HepG2 (cell line): ENCODE data around the gene CLMP. TPM values are rescaled to one million over a fixed set of nuclear protein-coding genes. Genes with fewer than 3 reads are reported as not detected.

Source experiments
- ATAC-seq: fragments of 200-7000 bp; cut with Tn5 transposase; 3 replicates; pipeline ENCODE4 v1.9.1; 2020; ENCODE audit warnings: mild to moderate bottlenecking, moderate library complexity
- BruUV-seq: library from RNA; stranded (reverse); fragments of 400-500 nt; replicated peaks from 2 replicates; lab custom pipeline; 2021; lab: Mats Ljungman, UMichigan
- CTCF ChIA-PET: fragments of 300-600 bp; formaldehyde crosslinking; extraction: SDS; loops from one replicate; lab custom pipeline; 2021; ENCODE audit warnings: low total read pairs, inconsistent platforms, low intra/inter-chr PET ratio; lab: Yijun Ruan, JAX
- POLR2A ChIA-PET: fragments of 350-600 bp; sonication (Branson Sonifier 250); formaldehyde crosslinking; loops from one replicate; lab custom pipeline; 2020; ENCODE audit warnings: antibody characterized with exemption, inconsistent platforms; lab: Yijun Ruan, JAX
- DNase-seq: peaks from one replicate; pipeline ENCODE4 v3.0.0-alpha.2; 2015; ENCODE audit warnings: low spot score
- FAIRE-seq: peaks from 3 replicates; lab custom pipeline; 2011; peaks lifted over from hg19 to GRCh38; lab: Jason Lieb, UNC
- H2AFZ ChIP-seq: one replicate; pipeline ENCODE4 v1.6.1; 2011; ENCODE audit warnings: low read length, inconsistent platforms
- H3K27ac ChIP-seq: fragments of 300-600 bp; 3 replicates; pipeline ENCODE4 v1.8.0; 2011; ENCODE audit warnings: mixed run types, mild to moderate bottlenecking, mixed read lengths, low read length, inconsistent platforms; ENCODE audit not compliant: insufficient read depth; ENCODE audit errors: extremely low read length
- H3K27me3 ChIP-seq, 2 experiments: fragments of 200-600 bp in 1 of 2; 2 replicates in 1 of 2; 3 replicates in 1 of 2; pipeline versions ENCODE4 v1.6.0 to v1.8.0; 2011; ENCODE audit warnings: low read length in 2 of 2, mild to moderate bottlenecking in 2 of 2, moderate library complexity in 2 of 2, inconsistent platforms in 1 of 2; ENCODE audit not compliant: insufficient read depth in 2 of 2, control insufficient read depth in 1 of 2
- H3K36me3 ChIP-seq, 2 experiments: fragments of 200-600 bp in 1 of 2; replicated peaks in 1 of 2; 2 replicates in 1 of 2; 3 replicates in 1 of 2; pipeline versions ENCODE4 v1.5.1 to v1.8.0; 2011; ENCODE audit warnings: low read length in 2 of 2, inconsistent platforms in 1 of 2; ENCODE audit not compliant: insufficient read depth in 2 of 2, control insufficient read depth in 1 of 2
- H3K4me1 ChIP-seq: 2 replicates; pipeline ENCODE4 v1.5.1; 2012; ENCODE audit warnings: low read length, inconsistent platforms; ENCODE audit not compliant: insufficient read depth
- H3K4me2 ChIP-seq: 2 replicates; pipeline ENCODE4 v1.6.0; 2011; ENCODE audit warnings: low read depth, low read length, inconsistent platforms
- H3K4me3 ChIP-seq, 3 experiments: fragments of 200-600 bp in 1 of 3; sonication (generic), shearing (Covaris generic) in 1 of 3; replicated peaks in 1 of 3; 2 replicates each; pipeline ENCODE4 v1.5.1; 2011 to 2016; ENCODE audit warnings: low read length in 3 of 3, inconsistent platforms in 2 of 3, low read depth in 2 of 3, mild to moderate bottlenecking in 2 of 3, control low read depth in 1 of 3, mixed read lengths in 1 of 3; ENCODE audit not compliant: insufficient read depth in 1 of 3
- H3K79me2 ChIP-seq: one replicate; pipeline ENCODE4 v1.6.1; 2011; ENCODE audit warnings: low read length, inconsistent platforms; ENCODE audit not compliant: insufficient read depth
- H3K9ac ChIP-seq: 2 replicates; pipeline ENCODE4 v1.6.0; 2011; ENCODE audit warnings: mild to moderate bottlenecking, low read depth, low read length, inconsistent platforms; ENCODE audit not compliant: insufficient read depth
- H3K9me3 ChIP-seq: 2 replicates; pipeline ENCODE4 v1.5.1; 2012; ENCODE audit warnings: mild to moderate bottlenecking, low read length
- H4K20me1 ChIP-seq: 2 replicates; pipeline ENCODE4 v1.6.0; 2011; ENCODE audit warnings: inconsistent platforms, mild to moderate bottlenecking, low read length, moderate library complexity; ENCODE audit not compliant: insufficient read depth
- HMG20A ChIP-seq: IDR thresholded peaks from 2 replicates; pipeline ENCODE4 v1.6.1; 2016; ENCODE audit warnings: borderline replicate concordance
- MED13 ChIP-seq: sonication (generic); formaldehyde crosslinking; IDR thresholded peaks from 2 replicates; pipeline ENCODE4 v1.5.0; 2020; ENCODE audit warnings: missing genetic modification reagents
- PATZ1 ChIP-seq: sonication (generic); formaldehyde crosslinking; IDR thresholded peaks from 2 replicates; pipeline ENCODE4 v1.4.0; 2020; ENCODE audit warnings: missing genetic modification reagents
- ZHX2 ChIP-seq, 2 experiments: sonication (generic) in 1 of 2; formaldehyde crosslinking in 1 of 2; IDR thresholded peaks; 2 replicates each; pipeline versions ENCODE4 v1.6.1 to v1.9.0; 2014 to 2022; ENCODE audit warnings: antibody characterized with exemption in 1 of 2, borderline replicate concordance in 1 of 2, inconsistent platforms in 1 of 2, low read depth in 1 of 2, missing genetic modification reagents in 1 of 2
- ZNF546 ChIP-seq: sonication (generic); formaldehyde crosslinking; conservative IDR thresholded peaks from 2 replicates; pipeline ENCODE4 v1.8.1; 2023; ENCODE audit warnings: mild to moderate bottlenecking, missing genetic modification reagents
- WGBS: methylation state at CpG from one replicate; pipeline ENCODE4 v1.1.6; 2017; ENCODE audit warnings: low lambda C conversion rate; 5-methylcytosine and 5-hydroxymethylcytosine counted together
- in situ Hi-C: cut with HindIII; loops from 2 replicates; pipeline ENCODE4 v1.10.0; 2017; ENCODE audit warnings: low pct_unique_long_range_greater_than_20kb; ENCODE audit not compliant: extremely low pct_ligation_motif_present
- intact Hi-C: fragments of 100-400 bp; cut with micrococcal nuclease; formaldehyde crosslinking; loops from one replicate; pipeline ENCODE4 v1.10.0; 2022; ENCODE audit not compliant: unreplicated experiment
- polyA plus RNA-seq, 8 experiments: library from polyadenylated mRNA; depleted of rRNA in 3 of 8; stranded (reverse) in 7 of 8; unstranded in 1 of 8; fragments of >200 nt; fragmentation: Illumina TruSeq in 4 of 8; extraction: Trizol in 4 of 8; gene quantifications; 2 replicates each; pipeline versions ENCODE4 v1.2.1 to v1.2.3, GENCODE V29; 2011 to 2016; ENCODE audit warnings: low read depth in 4 of 8, missing spikeins in 1 of 8, mixed read lengths in 1 of 8; ENCODE audit not compliant: insufficient read depth in 1 of 8
- total RNA-seq, 5 experiments: library from RNA; depleted of rRNA; stranded (reverse); fragments of >200 nt; fragmentation: Illumina TruSeq; extraction: Trizol; gene quantifications; 2 replicates each; pipeline ENCODE4 v1.2.3, GENCODE V29; 2016; ENCODE audit warnings: low read depth in 1 of 5

Gene CLMP
- total and polyA plus RNA-seq, 2 of the 13 experiments (the other 11 are each of a cell fraction or from before 2014, with no cell fraction given) = not detected

GRCh38 chr11:123060277-123061000 is 134.6 kb downstream of the CLMP start:
- Histone ChIP-seq H2AFZ (no peak overlapping the region), H3K4me2 (peak overlapping the region; percentile 81), H3K27me3 (no peaks in the 10 kb centered on the region; a peak in 1 of 5 replicates), H3K4me1 (peaks cover 50% of the 10 kb centered on the region), H4K20me1 (peaks cover 56% of the 10 kb centered on the region), H3K9me3 (no peaks in the 10 kb centered on the region), H3K79me2 (peaks cover 55% of the 10 kb centered on the region), H3K27ac (peak overlapping the region; percentile 98), H3K4me3 (peak overlapping the region; percentile 75 to 92 (median 90)), H3K9ac (peak overlapping the region; percentile 100), H3K36me3 (peaks cover 18 to 51% of the 10 kb centered on the region in 2 experiments)
- ATAC-seq = no peak
- intact Hi-C loops (loop anchor here (5.0 kb wide), 1 partner anchor 418 kb away; no protein-coding TSS in a partner anchor), in situ Hi-C loops (no loop called here)
- BruUV-seq = no TSS peak
- no peak for DNase-seq
- TF ChIP-seq HMG20A (CRISPR knock-in tag) = no peak
- no peak for TF ChIP-seq ZNF546 (CRISPR knock-in tag)
- TF ChIP-seq ZHX2 (IDR thresholded peaks at IDR 0.05; ENCODE audit: low read depth) = no peak
- TF ChIP-seq ZHX2 (CRISPR knock-in tag; IDR thresholded peaks at IDR 0.05; ENCODE audit: borderline replicate concordance) = no peak
- no peak for TF ChIP-seq MED13 (CRISPR knock-in tag)
- 0 out of 2 replicates have a peak, but pooled peaks have one; percentile 15 for TF ChIP-seq PATZ1 (CRISPR knock-in tag)
- ChIA-PET CTCF (no interaction called here), POLR2A (no interaction called here)
- no peak for FAIRE-seq
- 0% methylated on average over 5 of the region's 8 CpGs for WGBS
